ENCODE results near the gene LSM7.

DNA sequence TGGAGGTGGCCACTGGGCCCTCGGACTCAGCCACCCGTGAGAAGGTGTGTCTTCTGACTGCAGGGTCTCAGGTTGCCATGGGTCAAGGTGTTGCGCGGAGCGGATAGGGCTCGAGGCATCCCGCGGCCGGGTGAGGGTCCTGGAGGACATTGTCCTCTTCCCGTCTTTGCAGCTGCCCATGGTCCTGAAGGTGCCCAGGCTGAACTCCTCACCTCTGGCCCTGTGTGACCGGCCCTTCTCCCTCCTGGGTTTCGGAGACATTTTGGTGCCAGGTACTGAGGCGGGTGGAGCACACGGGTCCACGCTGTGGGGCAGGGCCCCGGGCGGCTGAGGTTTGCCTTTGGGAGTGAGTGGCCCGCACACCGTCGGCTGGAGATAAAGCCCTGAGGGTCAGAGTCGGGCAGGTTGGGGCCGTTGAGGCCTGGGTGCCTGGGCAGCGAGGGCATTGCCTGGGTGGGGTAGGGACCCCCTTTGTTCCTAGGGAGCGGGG is 16.0 kb upstream of the LSM7 start:
- TF ChIP-seq, protein P1, sequence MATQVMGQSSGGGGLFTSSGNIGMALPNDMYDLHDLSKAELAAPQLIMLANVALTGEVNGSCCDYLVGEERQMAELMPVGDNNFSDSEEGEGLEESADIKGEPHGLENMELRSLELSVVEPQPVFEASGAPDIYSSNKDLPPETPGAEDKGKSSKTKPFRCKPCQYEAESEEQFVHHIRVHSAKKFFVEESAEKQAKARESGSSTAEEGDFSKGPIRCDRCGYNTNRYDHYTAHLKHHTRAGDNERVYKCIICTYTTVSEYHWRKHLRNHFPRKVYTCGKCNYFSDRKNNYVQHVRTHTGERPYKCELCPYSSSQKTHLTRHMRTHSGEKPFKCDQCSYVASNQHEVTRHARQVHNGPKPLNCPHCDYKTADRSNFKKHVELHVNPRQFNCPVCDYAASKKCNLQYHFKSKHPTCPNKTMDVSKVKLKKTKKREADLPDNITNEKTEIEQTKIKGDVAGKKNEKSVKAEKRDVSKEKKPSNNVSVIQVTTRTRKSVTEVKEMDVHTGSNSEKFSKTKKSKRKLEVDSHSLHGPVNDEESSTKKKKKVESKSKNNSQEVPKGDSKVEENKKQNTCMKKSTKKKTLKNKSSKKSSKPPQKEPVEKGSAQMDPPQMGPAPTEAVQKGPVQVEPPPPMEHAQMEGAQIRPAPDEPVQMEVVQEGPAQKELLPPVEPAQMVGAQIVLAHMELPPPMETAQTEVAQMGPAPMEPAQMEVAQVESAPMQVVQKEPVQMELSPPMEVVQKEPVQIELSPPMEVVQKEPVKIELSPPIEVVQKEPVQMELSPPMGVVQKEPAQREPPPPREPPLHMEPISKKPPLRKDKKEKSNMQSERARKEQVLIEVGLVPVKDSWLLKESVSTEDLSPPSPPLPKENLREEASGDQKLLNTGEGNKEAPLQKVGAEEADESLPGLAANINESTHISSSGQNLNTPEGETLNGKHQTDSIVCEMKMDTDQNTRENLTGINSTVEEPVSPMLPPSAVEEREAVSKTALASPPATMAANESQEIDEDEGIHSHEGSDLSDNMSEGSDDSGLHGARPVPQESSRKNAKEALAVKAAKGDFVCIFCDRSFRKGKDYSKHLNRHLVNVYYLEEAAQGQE (IDR thresholded peaks at IDR 0.05; ENCODE audit: insufficient replicate concordance, low read depth), result peak; percentile 12
- TF ChIP-seq, protein P2, sequence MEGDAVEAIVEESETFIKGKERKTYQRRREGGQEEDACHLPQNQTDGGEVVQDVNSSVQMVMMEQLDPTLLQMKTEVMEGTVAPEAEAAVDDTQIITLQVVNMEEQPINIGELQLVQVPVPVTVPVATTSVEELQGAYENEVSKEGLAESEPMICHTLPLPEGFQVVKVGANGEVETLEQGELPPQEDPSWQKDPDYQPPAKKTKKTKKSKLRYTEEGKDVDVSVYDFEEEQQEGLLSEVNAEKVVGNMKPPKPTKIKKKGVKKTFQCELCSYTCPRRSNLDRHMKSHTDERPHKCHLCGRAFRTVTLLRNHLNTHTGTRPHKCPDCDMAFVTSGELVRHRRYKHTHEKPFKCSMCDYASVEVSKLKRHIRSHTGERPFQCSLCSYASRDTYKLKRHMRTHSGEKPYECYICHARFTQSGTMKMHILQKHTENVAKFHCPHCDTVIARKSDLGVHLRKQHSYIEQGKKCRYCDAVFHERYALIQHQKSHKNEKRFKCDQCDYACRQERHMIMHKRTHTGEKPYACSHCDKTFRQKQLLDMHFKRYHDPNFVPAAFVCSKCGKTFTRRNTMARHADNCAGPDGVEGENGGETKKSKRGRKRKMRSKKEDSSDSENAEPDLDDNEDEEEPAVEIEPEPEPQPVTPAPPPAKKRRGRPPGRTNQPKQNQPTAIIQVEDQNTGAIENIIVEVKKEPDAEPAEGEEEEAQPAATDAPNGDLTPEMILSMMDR (IDR thresholded peaks at IDR 0.05; ENCODE audit: insufficient read depth, low read length), result no peak
- TF ChIP-seq POLR2AphosphoS5 (IDR thresholded peaks at IDR 0.05; ENCODE audit: low read depth), result no peak

All from HL-60 (cell line).